ENCODE measurements around the gene DYNLT1.

- TF ChIP-seq CTCF (IDR thresholded peaks at IDR 0.05; ENCODE audit: poor library complexity, severe bottlenecking), result no peak
- no peak for TF ChIP-seq POLR2AphosphoS5 (IDR thresholded peaks at IDR 0.05)
Observed at GRCh38 chr6:158655569-158656450, 11.3 kb upstream of the DYNLT1 start.

All from neural cell (in vitro differentiated cells).